Measurements from ENCODE around the gene KCNK3. TPM values are rescaled to one million over a fixed set of nuclear protein-coding genes. Genes with fewer than 3 reads are reported as not detected.
A peak's percentile ranks its signal among the peaks of the same experiment; 100 is the strongest.

KCNK3 gene
- total and polyA plus RNA-seq, 2 of the 13 experiments (the other 11 are each of a cell fraction or from before 2014, with no cell fraction given), result not detected

- TF ChIP-seq GATAD2A (CRISPR knock-in tag; IDR thresholded peaks at IDR 0.05) (peak; percentile 89), HNF1B (CRISPR knock-in tag; IDR thresholded peaks at IDR 0.05) (no peak), ZNF550 (CRISPR knock-in tag; IDR thresholded peaks at IDR 0.05; ENCODE audit: borderline replicate concordance) (0 out of 2 replicates have a peak, but pooled peaks have one; percentile 61), ZNF703 (CRISPR knock-in tag; IDR thresholded peaks at IDR 0.05; ENCODE audit: borderline replicate concordance) (peak; percentile 89), JUN (CRISPR knock-in tag; IDR thresholded peaks at IDR 0.05) (no peak), CEBPB (IDR thresholded peaks at IDR 0.05; ENCODE audit: borderline replicate concordance, low read depth, low read length) (no peak), ZNF788 (CRISPR knock-in tag; IDR thresholded peaks at IDR 0.05; ENCODE audit: borderline replicate concordance) (peak; percentile 61; the same call in 1 of the 2 replicates), ZBTB8A (CRISPR knock-in tag; IDR thresholded peaks at IDR 0.05; ENCODE audit: borderline replicate concordance, low read depth) (no peak), AHDC1 (CRISPR knock-in tag; IDR thresholded peaks at IDR 0.05; ENCODE audit: borderline replicate concordance) (0 out of 2 replicates have a peak, but pooled peaks have one; percentile 51), PAX8 (CRISPR knock-in tag; IDR thresholded peaks at IDR 0.05; ENCODE audit: borderline replicate concordance) (no peak), ZHX2 (IDR thresholded peaks at IDR 0.05; ENCODE audit: low read depth) (no peak), ZHX2 (CRISPR knock-in tag; IDR thresholded peaks at IDR 0.05; ENCODE audit: borderline replicate concordance) (no peak), PHF8 (CRISPR knock-in tag; IDR thresholded peaks at IDR 0.05) (peak; percentile 32; the same call in 1 of the 2 replicates), FOSL1 (CRISPR knock-in tag; IDR thresholded peaks at IDR 0.05; ENCODE audit: borderline replicate concordance) (no peak)
Observed at GRCh38 chr2:26721115-26722032, 28.9 kb downstream of the KCNK3 start (continued).

All from HepG2 (cell line).